GM19025 (cell line): Measurements from ENCODE around the gene CASZ1.

ENCODE experiments used
- ATAC-seq: cut with Tn5 transposase; IDR thresholded peaks from one replicate; pipeline ENCODE4 v1.9.1; 2021; ENCODE audit warnings: mild to moderate bottlenecking, low read depth, moderate library complexity; ENCODE audit not compliant: unreplicated experiment

Gene CASZ1

DNA sequence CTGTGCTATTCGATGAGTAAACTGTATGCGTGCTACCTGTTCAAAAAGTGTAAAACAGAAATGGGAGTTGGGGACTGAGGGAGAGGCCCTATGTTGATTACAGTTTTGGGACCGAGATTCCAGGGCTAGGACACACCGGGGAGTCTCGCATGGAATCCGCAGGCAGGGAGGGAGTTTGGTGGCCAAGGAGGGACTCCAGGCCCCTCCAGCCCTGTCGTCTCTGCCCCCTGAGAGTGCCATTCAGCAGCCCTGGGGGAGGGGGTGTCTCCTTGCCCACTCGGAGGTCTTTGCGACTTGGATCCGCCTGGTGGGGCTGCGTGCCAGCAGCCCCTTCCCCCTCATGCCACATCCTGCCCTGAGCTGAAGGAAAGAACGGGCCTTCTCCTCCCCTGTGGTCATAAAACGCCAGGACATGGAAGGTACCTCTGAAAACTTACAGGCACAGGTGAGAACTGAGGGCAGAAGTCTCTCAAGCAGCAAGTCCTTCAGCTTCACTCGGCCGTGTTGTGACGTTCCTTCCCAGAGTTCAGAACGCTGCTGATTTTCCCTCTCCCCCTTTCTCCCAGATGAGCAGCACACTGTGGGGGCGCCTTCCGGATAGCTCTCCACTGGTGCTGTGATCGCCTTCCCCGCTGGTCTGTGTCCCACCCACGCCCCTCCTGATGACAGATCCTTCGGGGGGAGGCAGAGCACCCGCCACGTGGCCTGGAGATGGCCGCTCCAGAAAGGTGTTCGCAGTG, 180.3 kb downstream of the CASZ1 start:
- no peak for ATAC-seq

DNA sequence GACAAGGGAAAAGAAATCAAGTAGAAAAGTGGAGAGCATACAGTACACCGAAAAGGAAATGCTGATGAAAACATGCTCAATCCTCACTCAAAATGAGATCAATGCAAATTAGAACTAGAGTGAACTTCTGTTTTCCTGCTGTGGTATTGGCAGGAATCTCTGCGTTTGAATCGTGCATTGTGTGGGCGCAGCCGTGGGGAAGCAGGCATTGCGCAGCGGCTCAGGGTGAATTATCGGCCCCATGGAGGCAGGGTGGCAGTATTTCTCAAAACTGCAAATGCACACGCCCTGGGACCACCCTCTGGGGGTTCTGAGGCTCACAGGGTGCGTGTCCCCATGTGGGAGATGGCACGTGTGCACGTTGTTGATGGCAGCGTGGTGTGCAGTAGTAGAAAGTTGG, 181.1 kb downstream of the CASZ1 start:
- ATAC-seq, result no peak

DNA sequence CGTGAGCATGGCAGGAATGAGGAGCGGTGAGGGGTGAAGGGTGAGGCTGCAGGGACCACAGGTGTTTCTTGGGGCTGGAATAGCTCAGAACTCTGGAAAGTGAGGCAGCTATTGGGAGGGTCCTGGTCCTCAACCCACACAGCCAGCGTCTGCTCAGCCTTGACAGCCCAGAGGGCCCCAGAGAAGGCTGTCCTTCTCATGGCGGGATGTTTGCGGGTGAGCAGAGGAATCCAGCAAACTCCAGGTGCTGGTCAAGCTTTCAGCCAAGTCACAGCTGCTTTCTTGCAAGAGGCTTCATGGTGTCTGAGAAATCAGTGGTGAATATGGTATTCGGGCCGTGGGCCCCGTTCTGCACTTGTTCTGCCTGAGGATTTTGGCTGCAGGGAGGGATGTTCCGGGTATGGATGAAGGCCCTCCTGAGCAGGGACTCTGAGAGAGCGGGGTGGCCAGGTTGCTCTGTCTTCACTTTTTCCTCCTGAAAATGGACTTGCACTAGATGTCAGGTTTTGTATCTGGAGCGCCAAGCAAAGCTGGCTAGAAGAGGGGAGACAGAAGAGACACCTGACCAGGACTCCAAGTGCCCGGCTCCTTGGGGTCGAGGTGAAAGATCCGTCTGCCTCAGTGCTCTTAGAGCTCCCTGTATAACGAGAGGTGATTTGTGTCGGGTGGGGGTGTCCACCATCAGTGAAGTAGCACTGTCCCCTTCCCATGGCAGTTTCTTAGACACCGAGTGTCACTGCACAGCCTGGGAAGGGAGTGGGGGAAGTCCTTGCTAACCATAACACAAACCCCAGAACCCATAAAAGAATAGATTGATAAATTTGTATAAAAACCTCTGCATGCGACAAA, 181.8 kb downstream of the CASZ1 start:
- no peak for ATAC-seq

DNA sequence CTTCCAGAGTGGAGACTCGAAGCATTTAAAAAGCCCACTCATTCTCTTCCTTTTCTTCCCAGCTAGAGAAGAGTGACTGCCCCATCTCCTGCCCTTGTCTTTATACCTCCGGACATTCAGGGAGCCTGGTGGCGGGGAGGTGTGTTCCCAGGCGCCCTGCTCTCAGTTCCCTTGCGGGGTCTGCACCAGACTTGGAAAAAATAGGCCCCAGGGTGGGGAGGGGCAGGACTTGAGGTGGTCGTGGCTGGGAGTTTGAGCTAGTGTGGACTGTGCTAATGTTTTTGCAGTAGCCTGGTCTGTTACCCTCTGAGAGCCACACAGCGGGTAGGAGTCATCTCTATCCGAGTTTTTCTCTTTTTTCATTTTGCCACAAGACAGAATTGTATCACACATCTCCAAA, 182.6 kb downstream of the CASZ1 start:
- no peak for ATAC-seq

DNA sequence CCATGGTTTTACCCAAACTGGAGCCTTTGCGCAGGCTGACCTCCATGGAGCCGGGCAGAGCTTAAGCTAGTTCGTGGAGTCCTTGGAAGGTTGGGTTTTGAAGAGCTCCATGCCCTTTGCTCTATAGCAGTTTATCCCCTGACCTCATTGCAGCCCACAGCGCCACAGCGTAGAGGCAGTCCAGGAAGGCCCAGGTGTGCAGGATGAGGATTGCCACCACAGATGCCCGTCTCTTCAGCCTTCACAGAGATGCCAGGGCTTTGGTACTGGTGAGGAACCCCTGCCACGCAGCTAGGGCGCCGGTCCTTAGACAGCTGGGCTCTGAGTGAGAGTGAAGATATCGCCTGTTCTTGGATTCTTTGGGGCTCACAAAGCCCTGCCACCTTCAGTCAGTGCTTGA, 183.1 kb downstream of the CASZ1 start:
- no peak for ATAC-seq

DNA sequence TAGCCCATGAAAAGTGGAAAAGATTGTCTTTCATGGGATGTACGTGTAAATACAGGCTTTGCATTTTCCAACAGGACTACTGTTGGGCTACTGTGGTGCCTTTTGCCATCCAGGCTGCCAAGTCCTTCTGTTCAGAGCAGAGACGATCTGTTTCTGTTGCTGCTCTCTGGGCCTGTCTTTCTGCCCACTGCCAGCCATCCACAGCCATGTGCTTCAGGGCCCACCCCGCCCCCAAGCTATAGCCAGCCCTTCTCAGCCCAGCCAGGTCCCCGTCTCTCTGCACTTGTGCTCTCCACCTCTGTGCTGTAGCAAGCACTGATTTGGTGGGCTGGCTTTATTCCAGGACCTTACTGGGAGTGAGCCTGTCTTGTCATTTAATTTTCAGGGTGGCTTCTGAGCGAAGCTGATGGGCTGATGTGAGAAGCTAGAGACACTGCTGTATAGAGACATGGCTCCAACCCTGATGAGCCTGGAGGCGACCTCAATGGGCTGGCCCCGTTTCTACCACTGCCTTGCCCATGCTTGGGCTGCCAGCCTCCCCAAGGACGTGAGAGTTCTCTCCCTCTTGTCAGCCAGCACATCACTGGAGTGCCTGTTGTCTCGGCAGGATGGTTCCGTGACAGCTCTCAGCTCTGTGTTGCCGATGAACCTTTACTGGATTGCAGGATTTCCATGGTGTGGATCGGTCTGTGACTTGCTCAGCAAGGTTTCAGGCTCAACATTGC, 183.8 kb downstream of the CASZ1 start:
- ATAC-seq, result no peak

DNA sequence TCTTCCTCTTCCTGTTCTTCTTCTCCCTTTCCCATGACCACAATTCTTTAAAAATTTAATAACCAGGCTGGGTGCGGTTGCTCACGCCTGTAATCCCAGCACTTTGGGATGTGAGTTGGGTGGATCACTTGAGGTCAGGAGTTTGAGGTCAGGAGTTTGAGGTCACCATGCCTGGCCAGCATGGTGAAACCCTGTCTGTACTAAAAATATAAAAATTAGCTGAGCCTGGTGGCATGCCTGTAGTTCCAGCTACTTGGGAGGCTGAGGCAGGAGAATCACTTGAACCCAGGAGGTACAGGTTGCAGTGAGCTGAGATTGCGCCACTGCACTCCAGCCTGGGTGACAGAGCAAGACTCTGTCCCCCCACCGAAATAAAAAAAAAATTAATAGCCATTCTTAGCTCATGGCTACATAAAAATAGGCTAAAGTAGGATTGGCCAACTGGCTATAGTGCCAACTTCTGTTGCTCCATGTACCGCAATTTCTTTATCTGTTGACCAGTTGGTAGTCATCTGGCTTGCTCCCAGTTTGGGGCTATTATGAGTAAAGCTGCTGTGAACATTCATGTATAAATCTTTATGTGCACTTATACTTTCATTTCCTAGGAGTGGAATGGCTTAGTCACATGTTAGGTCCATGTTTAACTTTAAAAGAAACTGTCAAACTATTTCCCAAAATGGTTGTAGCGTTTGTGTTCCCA, 185.4 kb downstream of the CASZ1 start:
- ATAC-seq, result no peak

DNA sequence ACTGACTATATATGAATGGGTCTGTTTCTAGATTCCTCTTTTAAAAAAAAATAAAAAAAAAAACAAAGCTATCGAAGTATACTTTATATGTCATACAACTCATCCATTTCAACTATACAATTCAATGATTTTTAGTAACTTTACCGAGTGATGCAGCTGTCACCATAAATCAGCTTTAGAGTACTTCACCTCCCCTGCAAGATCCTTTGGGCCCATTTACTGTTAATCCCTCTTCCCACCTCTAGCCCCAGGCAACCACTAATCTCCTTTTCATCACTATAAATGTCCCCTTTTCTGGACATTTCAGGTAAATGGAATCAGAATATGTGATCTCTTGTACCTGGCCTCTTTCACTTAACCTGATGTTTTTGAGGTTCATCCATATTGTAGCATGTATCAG, 187.8 kb downstream of the CASZ1 start:
- ATAC-seq, result no peak

DNA sequence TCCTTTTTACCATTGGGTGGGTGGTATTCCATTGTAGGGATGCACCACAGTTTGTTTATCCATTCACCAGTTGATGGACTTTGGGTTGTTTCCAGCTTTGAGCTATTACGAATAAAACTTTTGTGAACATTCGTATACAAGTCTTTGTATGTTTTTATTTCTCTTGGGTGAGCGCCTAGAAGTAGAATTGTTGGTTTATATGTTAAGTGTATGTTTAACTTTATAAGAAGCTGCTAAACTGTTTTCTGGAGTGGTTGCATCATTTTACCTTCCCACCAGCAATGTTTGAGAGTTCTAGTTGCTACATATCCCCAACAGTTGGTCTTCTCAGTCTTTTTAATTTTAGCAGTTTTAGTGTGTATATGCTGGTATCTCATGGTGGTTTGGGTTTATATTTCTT, 189.2 kb downstream of the CASZ1 start:
- ATAC-seq, result no peak

DNA sequence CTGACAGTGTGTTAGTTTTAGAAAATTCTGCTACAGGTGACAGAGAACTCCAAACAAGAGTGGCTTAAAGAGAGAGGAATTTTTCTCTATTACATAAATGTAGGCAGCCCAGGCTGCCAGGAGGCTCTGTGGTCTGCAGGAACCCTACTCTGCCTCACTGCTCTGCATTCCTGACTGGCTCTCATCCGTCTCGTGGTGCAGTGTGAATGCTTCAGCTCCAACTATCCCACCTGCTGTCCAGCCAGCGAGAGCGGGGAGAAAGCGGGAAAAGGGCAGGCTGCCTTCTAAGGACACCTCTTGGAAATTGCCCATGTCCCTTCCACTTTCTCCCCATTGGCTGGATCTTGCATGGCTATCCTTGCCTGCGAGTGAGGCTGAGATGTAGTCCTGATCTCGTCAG, 190.4 kb downstream of the CASZ1 start:
- ATAC-seq, result no peak

DNA sequence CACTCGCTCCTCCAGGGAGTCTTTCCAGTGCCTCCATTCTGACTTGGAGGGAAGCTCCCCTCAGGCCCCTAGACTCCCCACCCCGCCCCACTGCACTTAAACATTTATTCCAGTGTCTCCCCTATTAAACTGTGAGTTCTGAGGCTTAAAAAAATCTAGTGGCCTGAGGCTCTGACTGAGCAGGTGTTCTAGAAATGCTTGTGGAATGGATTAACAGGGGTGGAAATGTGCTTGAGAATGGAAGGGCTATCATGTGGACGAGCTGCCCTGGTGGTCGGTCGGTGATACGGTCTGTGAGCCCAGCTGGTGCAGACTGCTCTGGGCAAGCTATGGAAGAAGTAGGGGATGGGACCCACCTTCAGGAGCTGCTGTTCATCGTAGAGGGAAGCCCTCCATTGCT, 191.5 kb downstream of the CASZ1 start:
- ATAC-seq, result no peak

DNA sequence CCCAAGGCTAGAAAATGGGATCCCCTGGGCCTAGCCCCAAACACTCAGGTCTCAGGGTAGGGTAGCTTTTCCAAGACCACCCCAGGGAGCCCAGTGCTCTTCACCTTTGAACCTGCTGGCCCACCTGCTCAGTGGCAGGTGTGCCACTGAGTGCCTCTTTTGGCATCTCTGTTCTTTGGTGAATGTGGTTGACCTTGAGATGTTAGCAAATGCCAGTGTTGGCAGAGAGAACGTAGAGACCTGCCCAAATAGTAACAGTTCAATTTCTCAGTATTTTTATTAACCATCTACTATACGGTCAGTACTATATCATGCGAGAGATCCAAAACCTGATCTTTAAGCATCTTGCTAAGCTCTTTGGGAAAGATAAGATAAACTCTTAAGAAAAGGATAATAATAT, 193.5 kb downstream of the CASZ1 start:
- ATAC-seq, result no peak

DNA sequence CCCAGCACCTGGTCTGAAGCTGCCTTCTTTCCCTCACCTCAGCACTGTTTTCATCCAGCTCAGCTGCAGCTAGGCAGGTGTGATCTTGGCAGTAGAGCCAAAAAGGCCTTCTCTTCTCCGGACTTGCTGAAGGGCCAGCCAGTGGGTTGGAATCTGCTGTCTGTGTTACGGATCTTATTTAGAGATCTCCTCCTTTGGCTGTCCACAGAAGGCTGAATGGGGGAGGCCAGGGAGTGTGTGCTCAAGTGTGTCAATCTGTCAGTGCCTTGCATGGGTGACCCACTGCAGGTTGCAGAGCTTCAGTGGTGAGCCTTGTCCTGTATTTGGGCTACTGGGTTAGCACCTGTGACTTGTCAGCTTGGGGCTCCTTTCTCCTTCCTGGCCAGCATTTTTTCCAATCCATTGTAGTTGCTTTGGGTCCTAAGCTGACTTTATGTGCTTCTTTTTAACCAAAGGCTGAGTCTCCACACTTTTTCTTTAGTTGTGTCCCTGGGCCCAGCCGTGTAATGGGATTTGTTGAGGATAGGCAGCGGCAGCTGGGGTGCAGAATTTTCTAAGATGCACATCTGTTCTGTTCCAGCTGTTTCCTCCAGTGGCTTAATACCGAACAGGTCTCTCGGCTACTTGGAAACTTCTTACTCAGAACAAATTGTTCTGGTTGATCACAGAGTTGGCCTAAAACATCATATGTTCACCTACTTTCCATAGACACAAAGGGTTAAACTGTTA, 194.9 kb downstream of the CASZ1 start:
- no peak for ATAC-seq

DNA sequence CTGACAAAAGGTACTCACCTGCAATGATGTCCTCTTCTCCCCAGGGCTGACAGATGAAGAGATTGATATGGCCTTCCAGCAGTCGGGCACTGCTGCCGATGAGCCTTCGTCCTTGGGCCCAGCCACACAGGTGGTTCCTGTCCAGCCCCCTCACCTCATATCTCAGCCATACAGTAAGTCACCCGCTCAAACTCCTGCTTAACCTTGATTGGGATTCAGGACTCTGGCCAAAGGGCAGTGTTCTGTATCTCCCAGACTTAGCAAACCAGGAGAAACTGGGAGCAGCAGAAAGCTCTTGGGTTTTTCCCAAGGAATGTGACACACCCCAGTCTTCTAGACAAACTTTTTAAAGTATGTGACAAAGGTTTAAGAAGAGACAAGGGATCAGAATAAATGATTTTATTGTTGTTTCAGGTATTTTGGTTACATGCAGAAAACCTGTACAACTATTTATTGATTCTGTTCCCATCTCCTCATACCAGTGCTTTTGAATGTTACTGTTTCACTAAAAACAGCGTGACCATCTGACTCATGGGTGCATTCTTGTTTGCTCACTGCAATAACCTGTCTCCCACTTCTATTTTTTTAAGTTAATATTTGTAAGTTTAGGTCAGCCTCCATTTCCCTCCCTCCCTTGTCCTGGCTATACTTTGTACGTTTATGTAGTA, 197.1 kb downstream of the CASZ1 start:
- no peak for ATAC-seq

DNA sequence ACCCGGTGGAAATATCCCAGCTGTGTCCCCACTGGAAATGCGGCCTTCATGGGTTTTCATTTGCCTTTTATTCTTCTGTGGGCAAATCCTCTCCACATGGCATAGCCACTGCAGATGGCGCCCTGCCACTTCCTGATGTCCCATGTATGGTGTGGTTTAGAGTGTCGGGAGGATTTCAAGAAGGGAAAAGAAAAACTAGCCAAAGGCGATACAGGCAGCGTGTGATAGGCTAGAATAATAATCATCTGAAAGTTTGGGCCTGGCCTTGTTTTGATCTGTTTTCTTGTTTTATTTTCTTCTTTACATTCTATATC, 198.1 kb downstream of the CASZ1 start:
- no peak for ATAC-seq

DNA sequence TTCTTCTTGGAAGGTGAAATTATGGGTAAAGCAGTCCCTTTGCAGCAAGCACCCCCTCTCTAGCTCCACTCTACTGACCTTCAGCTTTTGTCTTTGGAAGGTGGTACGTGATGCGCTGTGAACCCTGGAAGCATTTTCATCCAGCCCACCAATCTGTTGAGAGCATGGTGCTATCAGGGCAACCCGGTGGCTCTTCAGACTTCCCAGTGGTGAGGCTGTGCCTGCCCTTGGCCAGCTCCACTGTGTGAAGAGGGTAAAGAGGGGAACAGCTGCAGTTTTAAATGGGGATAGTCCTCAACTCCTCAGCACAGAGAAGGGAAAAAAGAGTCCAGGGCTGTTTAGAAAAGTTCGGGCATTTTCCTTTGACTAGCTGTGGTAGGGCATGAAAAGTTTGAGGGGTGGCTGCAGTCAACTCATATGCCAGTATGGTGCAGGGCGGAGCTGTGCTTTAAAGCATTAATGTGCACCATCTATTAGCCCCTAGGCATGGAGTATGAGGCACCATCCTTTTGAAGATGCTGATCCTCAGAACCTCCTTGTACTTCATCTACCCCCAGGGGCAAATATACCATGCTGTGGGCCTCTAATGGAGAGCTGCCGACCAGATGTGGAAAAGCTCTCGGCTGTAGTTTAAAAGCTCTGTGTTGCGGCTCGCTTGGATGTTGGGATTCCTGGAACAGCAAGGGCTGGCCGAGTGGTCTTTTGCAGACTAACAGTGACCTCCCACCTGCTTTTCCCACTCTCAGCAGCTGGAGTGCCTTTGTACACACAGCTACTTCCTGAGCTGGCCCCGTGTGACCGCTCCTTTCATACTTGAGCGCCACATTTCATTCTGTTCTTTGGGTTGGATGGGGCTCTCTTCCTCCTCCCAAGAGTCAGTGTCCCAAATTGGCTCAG, 198.7 kb downstream of the CASZ1 start:
- ATAC-seq, result no peak

DNA sequence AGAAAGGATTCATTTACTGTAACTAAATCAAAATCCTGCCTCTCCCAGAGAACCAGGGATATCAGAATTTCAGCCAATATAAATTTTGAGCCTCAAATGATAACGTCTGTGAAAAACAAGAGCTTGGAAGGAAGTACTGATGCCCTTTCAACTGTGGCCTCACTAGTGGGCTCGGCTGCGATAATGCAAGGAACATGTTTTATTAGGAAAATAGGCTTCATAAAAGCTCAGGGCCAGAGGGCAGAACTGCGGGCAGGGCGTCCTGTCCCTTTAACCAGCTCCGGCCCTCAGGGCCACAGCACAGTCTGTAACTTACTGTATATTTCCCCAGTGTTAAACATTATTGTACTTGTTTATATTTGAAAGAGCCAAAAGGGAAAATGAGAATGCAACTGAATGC, 199.7 kb downstream of the CASZ1 start:
- ATAC-seq, result no peak

DNA sequence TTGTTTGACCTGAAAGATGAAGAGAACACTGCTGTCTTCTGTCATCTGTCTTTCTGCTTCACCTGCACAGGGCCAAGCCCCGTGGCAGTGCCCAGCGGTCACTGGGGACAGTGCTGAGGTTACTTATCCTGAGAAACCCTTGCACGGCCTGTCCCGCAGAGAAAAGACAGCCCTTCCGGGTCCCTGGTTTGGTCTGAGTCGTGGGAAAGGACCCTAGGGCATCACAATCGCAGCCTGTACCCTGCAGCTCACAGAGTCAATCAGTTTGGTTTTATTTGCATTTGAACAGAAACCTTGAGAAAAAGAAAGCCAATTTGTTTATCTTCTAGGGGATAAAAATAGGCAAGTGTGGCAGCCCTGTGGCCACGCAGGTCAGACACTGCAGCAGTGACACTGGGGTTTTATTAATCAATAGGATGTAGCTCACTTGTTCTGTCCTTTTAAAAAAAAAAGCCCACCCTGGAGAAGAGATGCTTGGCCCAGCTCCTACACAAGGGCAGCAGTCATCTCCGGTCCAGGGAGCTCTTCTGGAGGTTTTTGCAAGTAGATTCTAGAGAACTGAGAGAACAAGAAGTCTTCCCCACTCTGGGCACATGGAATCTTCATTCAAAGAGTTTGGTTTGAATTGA, 201.7 kb downstream of the CASZ1 start:
- peak; percentile 55 for ATAC-seq
